ENCODE results near the gene ANKS6.

ANKS6 gene

DNA sequence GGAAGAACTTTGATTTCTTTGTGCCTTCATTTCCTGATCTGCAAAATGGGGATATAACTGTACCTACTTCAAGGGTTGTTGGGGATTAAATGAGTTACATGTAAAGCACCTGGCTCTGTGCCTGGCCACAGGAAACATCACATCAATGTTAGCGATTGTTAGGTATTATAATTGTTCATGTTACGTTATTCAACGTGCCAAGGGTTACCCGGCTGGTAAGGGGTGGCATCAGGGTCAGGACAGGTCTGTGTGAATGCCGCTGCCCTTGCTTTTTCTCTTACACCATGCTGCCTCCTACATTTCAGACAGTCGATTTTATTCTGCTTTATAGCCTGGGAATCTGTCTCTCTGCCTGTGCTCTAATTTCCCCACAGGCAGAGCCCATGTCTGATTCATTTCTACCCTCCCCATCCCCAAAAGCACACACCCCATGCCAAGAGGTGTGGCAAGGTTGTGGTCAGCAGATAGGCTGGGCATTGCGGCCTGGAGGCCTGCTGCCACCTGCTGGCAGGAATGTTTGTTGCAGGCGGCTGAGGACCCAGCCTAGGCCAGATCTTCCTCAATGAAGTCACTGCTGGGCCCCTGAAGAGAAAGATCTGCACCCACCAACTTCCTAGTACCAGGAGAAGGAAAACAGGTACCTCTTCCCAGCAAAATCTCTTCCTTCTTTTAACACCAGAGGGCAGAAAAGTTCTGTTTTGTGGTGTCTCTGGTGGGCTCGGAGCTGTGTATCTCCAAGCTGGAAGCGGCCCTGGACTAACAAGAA lies 5.3 kb downstream of the ANKS6 start:
- peak; percentile 45 for DNase-seq

GRCh38 chr9:98790134-98790841 lies 6.1 kb downstream of the ANKS6 start:
- DNase-seq = no peak

- no peak for DNase-seq
These were observed 6.7 kb downstream of the ANKS6 start for GRCh38 chr9:98789483-98790133.

- DNase-seq = no peak
These were observed 8.5 kb downstream of the ANKS6 start for GRCh38 chr9:98787766-98788335.

GRCh38 chr9:98786750-98787510 lies 9.4 kb downstream of the ANKS6 start:
- no peak for DNase-seq

GRCh38 chr9:98784831-98785806 lies 11.2 kb downstream of the ANKS6 start:
- DNase-seq = no peak

GRCh38 chr9:98783518-98784226 lies 12.7 kb downstream of the ANKS6 start:
- no peak for DNase-seq

- DNase-seq = no peak
These were observed 14.6 kb downstream of the ANKS6 start for GRCh38 chr9:98781588-98782383.

- no peak for DNase-seq
These were observed 16.2 kb downstream of the ANKS6 start for GRCh38 chr9:98780059-98780749.

- DNase-seq = no peak
These were observed 17.4 kb downstream of the ANKS6 start for GRCh38 chr9:98778711-98779530.

- no peak for DNase-seq
These were observed 18.1 kb downstream of the ANKS6 start for GRCh38 chr9:98778251-98778650.

GRCh38 chr9:98777618-98778017 lies 18.7 kb downstream of the ANKS6 start:
- DNase-seq = no peak

DNA sequence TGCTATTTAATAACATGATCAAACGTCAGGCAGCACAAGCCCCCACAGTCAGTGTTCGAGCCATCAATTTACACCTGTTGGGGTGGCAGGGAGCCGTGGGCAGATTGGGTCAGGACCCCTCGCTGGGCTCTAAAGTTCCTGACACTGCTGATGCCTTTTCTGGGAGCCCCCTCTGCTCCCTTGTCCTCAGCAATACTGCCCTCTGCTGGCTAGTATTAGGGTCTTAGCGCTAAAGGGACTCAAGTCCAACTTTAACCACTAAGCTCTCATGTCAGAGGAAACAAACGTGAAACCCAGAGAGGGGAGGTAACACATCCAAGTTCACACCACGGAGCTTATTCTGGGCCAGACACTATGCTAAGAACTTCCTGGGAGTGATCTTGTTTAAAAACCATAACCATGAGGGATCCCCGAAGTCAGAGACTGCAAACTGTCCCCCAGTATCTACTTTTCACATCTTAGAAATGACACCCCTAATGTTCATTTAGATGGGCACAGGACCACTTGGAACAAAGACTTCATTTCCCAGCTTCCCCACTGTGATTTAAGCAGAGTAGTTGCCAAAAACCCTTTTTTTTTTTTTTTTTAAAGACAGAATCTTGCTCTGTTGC lies 20.4 kb downstream of the ANKS6 start:
- DNase-seq = no peak

DNA sequence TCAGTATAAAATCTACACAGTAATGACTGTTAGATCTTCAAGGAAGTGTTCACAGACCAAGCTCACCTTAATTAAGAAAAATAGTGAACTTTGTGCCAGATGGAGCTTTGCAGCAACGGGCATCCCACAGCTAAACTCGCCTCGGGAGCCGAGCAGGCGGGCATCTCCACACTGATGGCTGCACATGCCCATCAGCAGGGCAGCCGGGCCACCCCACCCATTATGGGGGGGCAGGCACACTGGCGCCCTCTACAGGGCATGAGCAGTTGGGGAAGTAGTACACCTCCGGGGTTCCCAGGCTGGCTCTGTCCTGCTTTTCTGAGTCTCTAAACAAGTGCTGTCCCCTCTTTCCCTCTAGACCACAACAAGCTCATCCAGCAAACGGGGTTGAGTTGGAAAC lies 21.6 kb downstream of the ANKS6 start:
- DNase-seq = no peak

DNA sequence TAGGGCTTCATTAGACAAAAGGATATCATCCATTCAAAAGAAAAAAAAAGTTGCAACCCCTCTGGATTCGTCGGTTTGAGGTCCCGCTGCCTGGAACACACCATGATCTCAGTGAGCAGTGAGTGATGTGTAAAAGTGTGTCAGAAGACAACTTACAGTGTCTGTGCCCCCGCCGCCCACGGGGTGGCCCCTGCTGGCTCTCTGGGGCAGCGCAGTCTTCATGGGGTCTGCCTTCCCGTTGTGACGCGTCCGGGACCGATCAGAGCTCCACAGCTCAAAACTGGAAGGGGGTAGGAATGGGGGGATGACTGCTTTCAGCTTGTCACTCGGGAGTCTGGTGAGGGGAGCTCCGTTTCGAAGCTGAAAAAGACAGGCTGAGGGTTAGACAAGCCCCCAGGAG lies 22.6 kb downstream of the ANKS6 start:
- DNase-seq = no peak

DNA sequence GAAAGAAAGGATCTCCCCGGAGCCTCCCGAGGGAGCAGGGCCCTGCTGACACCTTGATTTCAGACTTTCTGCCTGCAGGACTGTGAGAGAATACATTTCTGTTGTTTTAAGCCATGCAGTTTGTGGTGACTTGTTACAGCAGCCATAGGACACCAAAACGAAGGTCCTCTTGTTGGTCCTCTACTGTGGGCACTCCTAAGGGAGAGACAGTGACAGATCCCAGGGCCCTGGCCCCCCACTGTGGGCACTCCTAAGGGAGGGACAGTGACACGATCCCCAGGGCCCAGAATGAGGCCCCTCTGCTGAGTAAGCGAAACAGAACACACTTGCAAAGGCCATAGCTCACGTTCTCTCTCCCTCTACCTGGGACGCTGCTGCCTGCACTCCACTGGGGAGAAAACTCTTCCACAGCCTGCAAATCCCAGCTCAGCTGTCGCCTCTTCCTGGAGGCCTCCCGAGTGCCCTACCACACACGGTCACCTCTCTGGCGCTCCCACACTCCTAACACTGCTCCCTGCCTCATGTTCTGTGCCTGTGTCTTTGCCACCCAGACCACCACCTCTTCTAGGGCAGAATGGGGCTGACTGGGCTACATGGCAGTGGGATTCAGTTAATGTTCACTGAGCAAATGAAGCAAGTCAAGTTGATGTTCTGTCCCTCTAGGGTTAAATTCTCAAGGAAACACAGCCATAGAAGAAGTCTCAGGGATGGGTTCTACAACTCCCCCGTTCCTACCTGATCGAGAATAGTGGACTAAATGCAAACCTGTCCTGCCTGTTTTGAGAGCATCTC lies 23.8 kb downstream of the ANKS6 start:
- no peak for DNase-seq

GRCh38 chr9:98771209-98771874 lies 25.0 kb downstream of the ANKS6 start:
- DNase-seq = no peak

Data from activated gamma-delta T cell treated with Interleukin-2 at 50 U/mL for 16 hours (primary cell).